ENCODE results near the gene ARID3A. TPM values are rescaled to one million over a fixed set of nuclear protein-coding genes. Genes with fewer than 3 reads are reported as not detected.
"Not testable (repeated sequence)": the region's sequence is repeated elsewhere in the genome, so short reads cannot be mapped to it uniquely, and the experiment has no call there.

Gene ARID3A
- total RNA-seq, 2 experiments from 2014 or later: 28.5 to 30.6 TPM

GRCh38 chr19:948842-949496 is 23.1 kb downstream of the ARID3A start:
- H3K36me3 Mint-ChIP-seq: no peaks in the 10 kb centered on the region
- POLR2A ChIA-PET: no interaction called here

GRCh38 chr19:950352-951066 is 24.7 kb downstream of the ARID3A start:
- no peaks in the 10 kb centered on the region for H3K27me3 Mint-ChIP-seq
- no peaks in the 10 kb centered on the region for H3K36me3 Mint-ChIP-seq
- no peak overlapping the region for H3K4me3 Mint-ChIP-seq
- intact Hi-C loops (cut with micrococcal nuclease): no loop called here
- H3K27ac Mint-ChIP-seq: no peak overlapping the region
- POLR2A ChIA-PET: interaction anchor here (0.7 kb wide), 1 partner anchor 29 kb away, joined by 3 read pairs; no protein-coding TSS in a partner anchor
- no peaks in the 10 kb centered on the region for H3K9me3 Mint-ChIP-seq
- CTCF ChIA-PET: no interaction called here
- H3K4me1 Mint-ChIP-seq (ENCODE audit: low read depth): peaks cover 11% of the 10 kb centered on the region
- no peak for DNase-seq

More at GRCh38 chr19:948842-949496, 23.1 kb downstream of the ARID3A start:
- DNase-seq: no peak
- intact Hi-C loops (cut with micrococcal nuclease): no loop called here
- no peaks in the 10 kb centered on the region for H3K9me3 Mint-ChIP-seq
- H3K4me1 Mint-ChIP-seq (ENCODE audit: low read depth): peaks cover 11% of the 10 kb centered on the region
- no peaks in the 10 kb centered on the region for H3K27me3 Mint-ChIP-seq
- no peak overlapping the region for H3K27ac Mint-ChIP-seq
- CTCF ChIA-PET: no interaction called here
- H3K4me3 Mint-ChIP-seq: no peak overlapping the region

GRCh38 chr19:952049-952679 is 26.3 kb downstream of the ARID3A start:
- no peak for DNase-seq
- Mint-ChIP-seq H3K9me3 (no peaks in the 10 kb centered on the region), H3K4me3 (no peak overlapping the region), H3K36me3 (no peaks in the 10 kb centered on the region), H3K27me3 (no peaks in the 10 kb centered on the region), H3K4me1 (ENCODE audit: low read depth) (peaks cover 11% of the 10 kb centered on the region), H3K27ac (no peak overlapping the region)
- ChIA-PET CTCF (no interaction called here), POLR2A (no interaction called here)
- intact Hi-C loops (cut with micrococcal nuclease): no loop called here

- Mint-ChIP-seq H3K27ac (no peak overlapping the region), H3K4me1 (ENCODE audit: low read depth) (peaks cover 11% of the 10 kb centered on the region), H3K4me3 (no peak overlapping the region), H3K27me3 (no peaks in the 10 kb centered on the region), H3K36me3 (no peaks in the 10 kb centered on the region), H3K9me3 (no peaks in the 10 kb centered on the region)
- ChIA-PET CTCF (no interaction called here), POLR2A (no interaction called here)
- intact Hi-C loops (cut with micrococcal nuclease): no loop called here
- no peak for DNase-seq
These were observed 27.0 kb downstream of the ARID3A start for GRCh38 chr19:952680-953444.

- no peaks in the 10 kb centered on the region for H3K36me3 Mint-ChIP-seq
- POLR2A ChIA-PET: no interaction called here
- intact Hi-C loops (cut with micrococcal nuclease): no loop called here
These were observed 27.8 kb downstream of the ARID3A start for GRCh38 chr19:953445-954271.

GRCh38 chr19:954272-954671 is 28.4 kb downstream of the ARID3A start:
- Mint-ChIP-seq H3K27ac (no peak overlapping the region), H3K4me3 (no peak overlapping the region), H3K4me1 (ENCODE audit: low read depth) (peaks cover 13% of the 10 kb centered on the region), H3K9me3 (no peaks in the 10 kb centered on the region), H3K27me3 (no peaks in the 10 kb centered on the region), H3K36me3 (no peaks in the 10 kb centered on the region)
- intact Hi-C loops (cut with micrococcal nuclease): no loop called here
- CTCF ChIA-PET: no interaction called here
- no peak for DNase-seq
- POLR2A ChIA-PET: no interaction called here

More at GRCh38 chr19:953445-954271, 27.8 kb downstream of the ARID3A start:
- no peak for DNase-seq
- Mint-ChIP-seq H3K4me1 (ENCODE audit: low read depth) (peaks cover 9% of the 10 kb centered on the region), H3K27ac (no peak overlapping the region), H3K27me3 (no peaks in the 10 kb centered on the region), H3K9me3 (no peaks in the 10 kb centered on the region), H3K4me3 (no peak overlapping the region)
- CTCF ChIA-PET: no interaction called here

GRCh38 chr19:954672-955494 is 29.0 kb downstream of the ARID3A start:
- Mint-ChIP-seq H3K27me3 (no peaks in the 10 kb centered on the region), H3K4me1 (ENCODE audit: low read depth) (peaks cover 13% of the 10 kb centered on the region), H3K4me3 (no peak overlapping the region), H3K9me3 (no peaks in the 10 kb centered on the region), H3K27ac (no peak overlapping the region), H3K36me3 (no peaks in the 10 kb centered on the region)
- ChIA-PET CTCF (no interaction called here), POLR2A (no interaction called here)
- no peak for DNase-seq
- intact Hi-C loops (cut with micrococcal nuclease): no loop called here

- DNase-seq: no peak
- Mint-ChIP-seq H3K27me3 (no peaks in the 10 kb centered on the region), H3K36me3 (no peaks in the 10 kb centered on the region), H3K4me3 (no peak overlapping the region), H3K9me3 (no peaks in the 10 kb centered on the region), H3K27ac (no peak overlapping the region), H3K4me1 (ENCODE audit: low read depth) (peaks cover 13% of the 10 kb centered on the region)
- CTCF ChIA-PET: no interaction called here
- intact Hi-C loops (cut with micrococcal nuclease): no loop called here
- POLR2A ChIA-PET: no interaction called here
These were observed 30.2 kb downstream of the ARID3A start for GRCh38 chr19:955803-956765.

- Mint-ChIP-seq H3K27me3 (no peaks in the 10 kb centered on the region), H3K4me3 (no peak overlapping the region), H3K27ac (no peak overlapping the region), H3K4me1 (ENCODE audit: low read depth) (peaks cover 9% of the 10 kb centered on the region), H3K9me3 (no peaks in the 10 kb centered on the region), H3K36me3 (no peaks in the 10 kb centered on the region)
- intact Hi-C loops (cut with micrococcal nuclease): no loop called here
- ChIA-PET CTCF (no interaction called here), POLR2A (no interaction called here)
- DNase-seq: no peak
These were observed 31.1 kb downstream of the ARID3A start for GRCh38 chr19:956766-957440.

GRCh38 chr19:957578-957977 is 31.7 kb downstream of the ARID3A start:
- H3K36me3 Mint-ChIP-seq; H3K9me3 Mint-ChIP-seq; H3K4me3 Mint-ChIP-seq; CTCF ChIA-PET; DNase-seq; intact Hi-C loops (cut with micrococcal nuclease); POLR2A ChIA-PET; H3K27me3 Mint-ChIP-seq; H3K27ac Mint-ChIP-seq: not testable (repeated sequence)
- H3K4me1 Mint-ChIP-seq (ENCODE audit: low read depth): peaks cover 13% of the 10 kb centered on the region

Measured in activated CD4-positive, alpha-beta memory T cell treated with anti-CD3 and anti-CD28 coated beads for 36 hours (primary cell).